WTC11 (cell line): ENCODE results near the gene HECW1. TPM values are rescaled to one million over a fixed set of nuclear protein-coding genes. Genes with fewer than 3 reads are reported as not detected.

Experiments
- ATAC-seq: fragments of 200-7000 bp; cut with Tn5 transposase; 2 replicates; pipeline ENCODE4 v1.10.0; 2021; ENCODE audit warnings: mild to moderate bottlenecking, moderate library complexity
- CTCF ChIA-PET: fragments of 300-600 bp; sonication (Branson Sonifier 250); formaldehyde crosslinking; loops from one replicate; lab custom pipeline; 2021; ENCODE audit warnings: antibody characterized with exemption; lab: Charles Lee
- POLR2A ChIA-PET: fragments of 350-600 bp; sonication (Branson Sonifier 250); formaldehyde crosslinking; loops from one replicate; lab custom pipeline; 2021; ENCODE audit warnings: antibody characterized with exemption; lab: Charles Lee
- DNase-seq: peaks from one replicate; pipeline ENCODE4 v3.0.0; 2021; ENCODE audit warnings: low spot score
- H3K27ac Mint-ChIP-seq: 2 replicates; pipeline ENCODE4 v1.8.0; 2021; ENCODE audit warnings: mixed read lengths
- H3K27me3 Mint-ChIP-seq: 2 replicates; pipeline ENCODE4 v1.8.0; 2021; ENCODE audit warnings: low read depth, mild to moderate bottlenecking, moderate library complexity, mixed read lengths
- H3K36me3 Mint-ChIP-seq: 2 replicates; pipeline ENCODE4 v1.8.0; 2021; ENCODE audit warnings: mixed read lengths
- H3K4me1 Mint-ChIP-seq: 2 replicates; pipeline ENCODE4 v1.8.0; 2022; ENCODE audit warnings: mixed read lengths
- H3K4me3 Mint-ChIP-seq: 2 replicates; pipeline ENCODE4 v1.8.0; 2021; ENCODE audit warnings: mild to moderate bottlenecking, moderate library complexity, mixed read lengths
- H3K9me3 Mint-ChIP-seq: 2 replicates; pipeline ENCODE4 v1.8.0; 2021; ENCODE audit warnings: mixed read lengths
- CBFB ChIP-seq: sonication (generic); formaldehyde crosslinking; IDR thresholded peaks from 2 replicates; pipeline ENCODE4 v1.8.1; 2022; ENCODE audit warnings: mild to moderate bottlenecking, low read depth, missing genetic modification reagents
- CREM ChIP-seq: sonication (generic); formaldehyde crosslinking; IDR thresholded peaks from 2 replicates; pipeline ENCODE4 v1.8.1; 2022; ENCODE audit warnings: mild to moderate bottlenecking, missing genetic modification reagents, moderate library complexity
- E2F5 ChIP-seq: sonication (generic); formaldehyde crosslinking; IDR thresholded peaks from 2 replicates; pipeline ENCODE4 v1.8.1; 2022; ENCODE audit warnings: mild to moderate bottlenecking, moderate library complexity, missing genetic modification reagents
- ESRRA ChIP-seq: sonication (generic); formaldehyde crosslinking; IDR thresholded peaks from 2 replicates; pipeline ENCODE4 v1.8.1; 2022; ENCODE audit warnings: mild to moderate bottlenecking, missing genetic modification reagents, borderline replicate concordance
- FOXJ3 ChIP-seq: sonication (generic); formaldehyde crosslinking; IDR thresholded peaks from 2 replicates; pipeline ENCODE4 v1.9.0; 2021; ENCODE audit warnings: missing genetic modification reagents, mild to moderate bottlenecking, borderline replicate concordance
- FOXK1 ChIP-seq: sonication (generic); formaldehyde crosslinking; IDR thresholded peaks from 2 replicates; pipeline ENCODE4 v1.8.0; 2022; ENCODE audit warnings: mild to moderate bottlenecking, moderate library complexity, missing genetic modification reagents
- MLX ChIP-seq: sonication (generic); formaldehyde crosslinking; IDR thresholded peaks from 2 replicates; pipeline ENCODE4 v1.8.1; 2023; ENCODE audit warnings: mild to moderate bottlenecking, missing genetic modification reagents, moderate library complexity
- NFATC4 ChIP-seq: fragments of 250-450 bp; sonication (Bioruptor Pico); IDR thresholded peaks from 2 replicates; pipeline ENCODE4 v1.9.0; 2021; ENCODE audit warnings: mild to moderate bottlenecking
- NFYB ChIP-seq: sonication (generic); formaldehyde crosslinking; conservative IDR thresholded peaks from 2 replicates; pipeline ENCODE4 v1.8.0; 2022; ENCODE audit warnings: low read depth, missing genetic modification reagents
- NR1H2 ChIP-seq: sonication (generic); formaldehyde crosslinking; IDR thresholded peaks from 2 replicates; pipeline ENCODE4 v1.9.0; 2021; ENCODE audit warnings: mild to moderate bottlenecking, moderate library complexity, missing genetic modification reagents
- NR2C2 ChIP-seq: sonication (generic); formaldehyde crosslinking; IDR thresholded peaks from 2 replicates; pipeline ENCODE4 v1.8.0; 2022; ENCODE audit warnings: mild to moderate bottlenecking, missing genetic modification reagents
- SOX15 ChIP-seq: fragments of 250-450 bp; sonication (Bioruptor Pico); IDR thresholded peaks from 2 replicates; pipeline ENCODE4 v1.9.0; 2021; ENCODE audit warnings: mild to moderate bottlenecking
- SP1 ChIP-seq: sonication (generic); formaldehyde crosslinking; conservative IDR thresholded peaks from 2 replicates; pipeline ENCODE4 v1.8.1; 2022; ENCODE audit warnings: missing genetic modification reagents
- ZBTB43 ChIP-seq: sonication (generic); formaldehyde crosslinking; IDR thresholded peaks from 2 replicates; pipeline ENCODE4 v1.8.1; 2023; ENCODE audit warnings: mild to moderate bottlenecking, missing genetic modification reagents
- ZNF121 ChIP-seq: sonication (generic); formaldehyde crosslinking; IDR thresholded peaks from 2 replicates; pipeline ENCODE4 v1.8.0; 2023; ENCODE audit warnings: missing genetic modification reagents
- ZNF232 ChIP-seq: sonication (generic); formaldehyde crosslinking; IDR thresholded peaks from 2 replicates; pipeline ENCODE4 v1.8.0; 2022; ENCODE audit warnings: mild to moderate bottlenecking, missing genetic modification reagents
- ZNF671 ChIP-seq: fragments of 250-450 bp; sonication (Bioruptor Pico); IDR thresholded peaks from 2 replicates; pipeline ENCODE4 v1.8.0; 2021; ENCODE audit warnings: mild to moderate bottlenecking
- total RNA-seq: library from RNA; stranded (reverse); gene quantifications from 3 replicates; pipeline ENCODE4 v1.2.3, GENCODE V29; 2021
- TF ChIP-seq, protein P1 (sequence below): sonication (generic); formaldehyde crosslinking; IDR thresholded peaks from 2 replicates; pipeline ENCODE4 v1.8.0; 2022; ENCODE audit warnings: mild to moderate bottlenecking, missing genetic modification reagents
- TF ChIP-seq, protein P2 (sequence below): sonication (generic); formaldehyde crosslinking; IDR thresholded peaks from 2 replicates; pipeline ENCODE4 v1.8.1; 2023; ENCODE audit warnings: mild to moderate bottlenecking, missing genetic modification reagents
- TF ChIP-seq, protein P3 (sequence below): sonication (generic); formaldehyde crosslinking; IDR thresholded peaks from 2 replicates; pipeline ENCODE4 v1.8.1; 2023; ENCODE audit warnings: mild to moderate bottlenecking, moderate library complexity, missing genetic modification reagents
- TF ChIP-seq, protein P4 (sequence below): sonication (generic); formaldehyde crosslinking; conservative IDR thresholded peaks from 2 replicates; pipeline ENCODE4 v1.8.1; 2023; ENCODE audit warnings: mild to moderate bottlenecking, low read depth, missing genetic modification reagents, moderate library complexity

Gene HECW1
- total RNA-seq, 1 experiment from 2014 or later = 6.1 TPM

GRCh38 chr7:43112941-43113621, 634 bp downstream of the HECW1 start (continued):
- TF ChIP-seq, protein P1, sequence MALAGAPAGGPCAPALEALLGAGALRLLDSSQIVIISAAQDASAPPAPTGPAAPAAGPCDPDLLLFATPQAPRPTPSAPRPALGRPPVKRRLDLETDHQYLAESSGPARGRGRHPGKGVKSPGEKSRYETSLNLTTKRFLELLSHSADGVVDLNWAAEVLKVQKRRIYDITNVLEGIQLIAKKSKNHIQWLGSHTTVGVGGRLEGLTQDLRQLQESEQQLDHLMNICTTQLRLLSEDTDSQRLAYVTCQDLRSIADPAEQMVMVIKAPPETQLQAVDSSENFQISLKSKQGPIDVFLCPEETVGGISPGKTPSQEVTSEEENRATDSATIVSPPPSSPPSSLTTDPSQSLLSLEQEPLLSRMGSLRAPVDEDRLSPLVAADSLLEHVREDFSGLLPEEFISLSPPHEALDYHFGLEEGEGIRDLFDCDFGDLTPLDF = no peak
- TF ChIP-seq FOXJ3 (CRISPR knock-in tag) = no peak
- TF ChIP-seq ZNF671 (CRISPR knock-in tag) = no peak
- TF ChIP-seq ZBTB43 (CRISPR knock-in tag) = 0 out of 2 replicates have a peak, but pooled peaks have one; percentile 32
- TF ChIP-seq ZNF232 = 0 out of 2 replicates have a peak, but pooled peaks have one; percentile 30
- peak; percentile 40; the same call in 1 of the 2 replicates for TF ChIP-seq SP1 (CRISPR knock-in tag)
- TF ChIP-seq, protein P2, sequence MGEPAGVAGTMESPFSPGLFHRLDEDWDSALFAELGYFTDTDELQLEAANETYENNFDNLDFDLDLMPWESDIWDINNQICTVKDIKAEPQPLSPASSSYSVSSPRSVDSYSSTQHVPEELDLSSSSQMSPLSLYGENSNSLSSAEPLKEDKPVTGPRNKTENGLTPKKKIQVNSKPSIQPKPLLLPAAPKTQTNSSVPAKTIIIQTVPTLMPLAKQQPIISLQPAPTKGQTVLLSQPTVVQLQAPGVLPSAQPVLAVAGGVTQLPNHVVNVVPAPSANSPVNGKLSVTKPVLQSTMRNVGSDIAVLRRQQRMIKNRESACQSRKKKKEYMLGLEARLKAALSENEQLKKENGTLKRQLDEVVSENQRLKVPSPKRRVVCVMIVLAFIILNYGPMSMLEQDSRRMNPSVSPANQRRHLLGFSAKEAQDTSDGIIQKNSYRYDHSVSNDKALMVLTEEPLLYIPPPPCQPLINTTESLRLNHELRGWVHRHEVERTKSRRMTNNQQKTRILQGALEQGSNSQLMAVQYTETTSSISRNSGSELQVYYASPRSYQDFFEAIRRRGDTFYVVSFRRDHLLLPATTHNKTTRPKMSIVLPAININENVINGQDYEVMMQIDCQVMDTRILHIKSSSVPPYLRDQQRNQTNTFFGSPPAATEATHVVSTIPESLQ (CRISPR knock-in tag) = no peak
- no peak for TF ChIP-seq NR1H2 (CRISPR knock-in tag)
- TF ChIP-seq SOX15 (CRISPR knock-in tag) = no peak
- no peak for TF ChIP-seq NR2C2
- no peak for TF ChIP-seq NFYB (CRISPR knock-in tag)
- TF ChIP-seq FOXK1 (CRISPR knock-in tag) = 0 out of 2 replicates have a peak, but pooled peaks have one; percentile 31
- TF ChIP-seq CBFB (CRISPR knock-in tag) = no peak
- TF ChIP-seq NFATC4 (CRISPR knock-in tag) = no peak
- TF ChIP-seq, protein P3, sequence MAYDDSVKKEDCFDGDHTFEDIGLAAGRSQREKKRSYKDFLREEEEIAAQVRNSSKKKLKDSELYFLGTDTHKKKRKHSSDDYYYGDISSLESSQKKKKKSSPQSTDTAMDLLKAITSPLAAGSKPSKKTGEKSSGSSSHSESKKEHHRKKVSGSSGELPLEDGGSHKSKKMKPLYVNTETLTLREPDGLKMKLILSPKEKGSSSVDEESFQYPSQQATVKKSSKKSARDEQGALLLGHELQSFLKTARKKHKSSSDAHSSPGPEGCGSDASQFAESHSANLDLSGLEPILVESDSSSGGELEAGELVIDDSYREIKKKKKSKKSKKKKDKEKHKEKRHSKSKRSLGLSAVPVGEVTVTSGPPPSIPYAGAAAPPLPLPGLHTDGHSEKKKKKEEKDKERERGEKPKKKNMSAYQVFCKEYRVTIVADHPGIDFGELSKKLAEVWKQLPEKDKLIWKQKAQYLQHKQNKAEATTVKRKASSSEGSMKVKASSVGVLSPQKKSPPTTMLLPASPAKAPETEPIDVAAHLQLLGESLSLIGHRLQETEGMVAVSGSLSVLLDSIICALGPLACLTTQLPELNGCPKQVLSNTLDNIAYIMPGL = peak; percentile 4; the same call in 1 of the 2 replicates

- DNase-seq = peak; percentile 57
- peaks cover 23% of the 10 kb centered on the region for H3K27me3 Mint-ChIP-seq
- H3K9me3 Mint-ChIP-seq = no peaks in the 10 kb centered on the region
- H3K36me3 Mint-ChIP-seq = no peaks in the 10 kb centered on the region
- peak; percentile 28; the same call in 1 of the 2 replicates for TF ChIP-seq MLX (CRISPR knock-in tag)
- TF ChIP-seq, protein P4, sequence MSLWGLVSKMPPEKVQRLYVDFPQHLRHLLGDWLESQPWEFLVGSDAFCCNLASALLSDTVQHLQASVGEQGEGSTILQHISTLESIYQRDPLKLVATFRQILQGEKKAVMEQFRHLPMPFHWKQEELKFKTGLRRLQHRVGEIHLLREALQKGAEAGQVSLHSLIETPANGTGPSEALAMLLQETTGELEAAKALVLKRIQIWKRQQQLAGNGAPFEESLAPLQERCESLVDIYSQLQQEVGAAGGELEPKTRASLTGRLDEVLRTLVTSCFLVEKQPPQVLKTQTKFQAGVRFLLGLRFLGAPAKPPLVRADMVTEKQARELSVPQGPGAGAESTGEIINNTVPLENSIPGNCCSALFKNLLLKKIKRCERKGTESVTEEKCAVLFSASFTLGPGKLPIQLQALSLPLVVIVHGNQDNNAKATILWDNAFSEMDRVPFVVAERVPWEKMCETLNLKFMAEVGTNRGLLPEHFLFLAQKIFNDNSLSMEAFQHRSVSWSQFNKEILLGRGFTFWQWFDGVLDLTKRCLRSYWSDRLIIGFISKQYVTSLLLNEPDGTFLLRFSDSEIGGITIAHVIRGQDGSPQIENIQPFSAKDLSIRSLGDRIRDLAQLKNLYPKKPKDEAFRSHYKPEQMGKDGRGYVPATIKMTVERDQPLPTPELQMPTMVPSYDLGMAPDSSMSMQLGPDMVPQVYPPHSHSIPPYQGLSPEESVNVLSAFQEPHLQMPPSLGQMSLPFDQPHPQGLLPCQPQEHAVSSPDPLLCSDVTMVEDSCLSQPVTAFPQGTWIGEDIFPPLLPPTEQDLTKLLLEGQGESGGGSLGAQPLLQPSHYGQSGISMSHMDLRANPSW (CRISPR knock-in tag) = no peak
- TF ChIP-seq ESRRA (CRISPR knock-in tag) = no peak
- TF ChIP-seq CREM (CRISPR knock-in tag) = 0 out of 2 replicates have a peak, but pooled peaks have one; percentile 42
- TF ChIP-seq ZNF121 (CRISPR knock-in tag) = peak; percentile 87; the same call in 1 of the 2 replicates
- no peak for TF ChIP-seq E2F5 (CRISPR knock-in tag)
- H3K4me1 Mint-ChIP-seq = peaks cover 69% of the 10 kb centered on the region
- no peak overlapping the region for H3K27ac Mint-ChIP-seq
- ChIA-PET CTCF (interaction anchor here (0.6 to 3.7 kb wide), 4 partner anchors 42 to 326 kb away, joined by 3 to 16 read pairs (median 4); no protein-coding TSS in a partner anchor), POLR2A (interaction anchor here (0.6 to 1.1 kb wide), 6 partner anchors 108 to 1518 kb away, joined by 3 to 8 read pairs (median 4); partner anchors contain the start of gene MRPL32)
- H3K4me3 Mint-ChIP-seq = peak overlapping the region; percentile 76
- ATAC-seq = peak; percentile 5
Measured at GRCh38 chr7:43113622-43114457, 1.4 kb downstream of the HECW1 start.
